Pancreas (tissue), 10 donors: Measurements from ENCODE around the gene SUN1. TPM values are rescaled to one million over a fixed set of nuclear protein-coding genes. Genes with fewer than 3 reads are reported as not detected.

Experiments
- ATAC-seq, 4 donors: fragments of 200-7000 bp; cut with Tn5 transposase; one replicate each; pipeline versions ENCODE4 v1.8.0 to v1.9.1; 2020; ENCODE audit warnings: mild to moderate bottlenecking in 4 of 4, moderate library complexity in 4 of 4
- DNase-seq, 6 donors: peaks; one replicate each; pipeline ENCODE4 v3.0.0-alpha.2; 2020
- FAIRE-seq: peaks from 2 replicates; lab custom pipeline; 2012; peaks lifted over from hg19 to GRCh38; lab: Jason Lieb, UNC
- H3K27ac ChIP-seq, 4 donors: fragments of 200-600 bp; sonication (generic); 1 replicate in 3 of 4; 2 replicates in 1 of 4; pipeline versions ENCODE4 v1.5.0 to v1.8.0; 2020
- H3K27me3 ChIP-seq, 4 donors: fragments of 200-600 bp; one replicate each; pipeline ENCODE4 v1.8.0; 2021
- H3K36me3 ChIP-seq, 3 donors: fragments of 200-600 bp; sonication (generic) in 1 of 3; one replicate each; pipeline versions ENCODE4 v1.5.0 to v1.8.0; 2020 to 2021
- H3K4me1 ChIP-seq, 3 donors: fragments of 200-600 bp; one replicate each; pipeline ENCODE4 v1.8.0; 2021
- H3K4me3 ChIP-seq, 4 donors: fragments of 200-600 bp; sonication (generic) in 2 of 4; one replicate each; pipeline versions ENCODE4 v1.5.0 to v1.8.0; 2020 to 2021
- H3K9me3 ChIP-seq, 4 donors: fragments of 200-600 bp; one replicate each; pipeline ENCODE4 v1.8.0; 2021
- CTCF ChIP-seq, 4 donors: fragments of 200-600 bp; sonication (generic) in 3 of 4; IDR thresholded peaks; one replicate each; pipeline versions ENCODE4 v1.5.0 to v1.8.0; 2021; ENCODE audit warnings: antibody characterized with exemption in 4 of 4
- WGBS, 2 donors: extraction: QIAGEN DNeasy Blood & Tissue Kit; methylation state at CpG; one replicate each; pipeline ENCODE4 v1.1.7; 2013; 5-methylcytosine and 5-hydroxymethylcytosine counted together
- intact Hi-C, 3 donors: fragments of 100-400 bp; cut with DNase I; formaldehyde crosslinking; loops; one replicate each; pipeline versions ENCODE4 v1.11.1 to v1.14.2; 2022
- polyA plus RNA-seq, 2 donors: library from polyadenylated mRNA; stranded (reverse); fragments of 200-250 nt; gene quantifications; one replicate each; pipeline ENCODE4 v1.2.3, GENCODE V29; 2013
- total RNA-seq, 6 donors: library from RNA; stranded (reverse); fragmentation: NEBNext Ultra II Directional in 4 of 6; extraction: Animal tissue kit (Norgen Biotek cat#: 25700) in 4 of 6; gene quantifications; one replicate each; pipeline versions ENCODE4 v1.2.1 to v1.2.4, GENCODE V29; 2021 to 2023
- donor health status: healthy with polysubstance abuse.
- donor health status: DM: no; HTN: no; CAD: no; lungs with moderate emphysema.
- donor health status: DM: no; HTN: no; CAD: no.
- donor health status: control.
- donor health status: control.
- donor health status: Bipolar disorder and iron deficiency.
- donor health status: DM: yes; HTN: yes; CAD: no.
- donor health status: DM: no; HTN: no; CAD: no.
- donor health status: DM: no; HTN: no; CAD: no.
- donor health status: DM: yes; HTN: yes; CAD: no.

The SUN1 gene
- total and polyA plus RNA-seq, 8 donors = 42.6 to 93.2 (median 55.9) TPM

- DNase-seq = peak in 1 of 6 donors; percentile 21
- H3K4me1 ChIP-seq = peaks cover 14 to 32% (median 26%) of the 10 kb centered on the region in 3 donors
- intact Hi-C loops = no loop called here
- no peak for ATAC-seq
- H3K9me3 ChIP-seq = no peaks in the 10 kb centered on the region
- peaks cover 0 to 15% (median 2%) of the 10 kb centered on the region in 3 donors for H3K36me3 ChIP-seq
- no peaks in the 10 kb centered on the region for H3K27me3 ChIP-seq
- FAIRE-seq = no peak
- H3K4me3 ChIP-seq = no peak overlapping the region
- WGBS, 2 donors = 52 to 54% methylated on average over 7 of the region's 7 CpGs
- no peak for TF ChIP-seq CTCF (IDR thresholded peaks at IDR 0.05)
- peak overlapping the region in 2 of 4 donors; percentile 85 to 88 for H3K27ac ChIP-seq
Observed at GRCh38 chr7:875051-875450, 42.8 kb downstream of the SUN1 start.

DNA sequence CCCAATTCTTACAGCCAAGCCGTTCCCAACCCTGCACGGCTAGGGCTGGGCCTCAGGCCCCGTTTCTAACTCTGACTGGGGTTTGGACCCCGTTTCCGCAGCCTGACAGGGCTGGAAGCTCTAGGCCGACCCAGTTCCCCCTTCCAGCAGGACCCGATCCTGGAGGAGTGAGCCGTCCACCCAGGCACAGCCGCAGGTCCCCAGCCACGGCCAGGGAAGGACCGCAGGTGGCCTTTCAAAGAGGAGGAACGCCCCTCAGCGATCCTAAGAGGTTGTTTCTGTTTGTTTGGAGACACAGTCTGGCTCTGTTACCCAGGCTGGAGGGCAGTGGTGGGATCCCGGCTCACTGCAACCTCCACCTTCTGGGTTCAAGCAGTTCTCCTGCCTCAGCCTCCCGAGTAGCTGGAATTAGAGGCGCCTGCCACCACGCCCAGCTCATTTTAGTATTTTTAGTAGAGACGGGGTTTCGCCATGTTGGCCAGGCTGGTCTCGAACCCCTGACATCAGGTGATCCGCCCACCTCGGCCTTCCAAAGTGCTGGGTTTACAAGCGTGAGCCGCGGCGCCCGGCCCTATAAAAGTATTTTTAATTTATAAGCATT lies 43.3 kb downstream of the SUN1 start:
- FAIRE-seq = no peak
- peak overlapping the region in 3 of 4 donors; percentile 27 to 48 (median 29) for H3K4me3 ChIP-seq
- no peaks in the 10 kb centered on the region for H3K27me3 ChIP-seq
- intact Hi-C loops = no loop called here
- DNase-seq = peak in 5 of 6 donors; percentile 38 to 84 (median 58)
- peaks cover 19 to 37% (median 29%) of the 10 kb centered on the region in 3 donors for H3K4me1 ChIP-seq
- ATAC-seq = no peak
- H3K9me3 ChIP-seq = no peaks in the 10 kb centered on the region
- H3K36me3 ChIP-seq = peaks cover 0 to 10% (median 2%) of the 10 kb centered on the region in 3 donors
- H3K27ac ChIP-seq = peak overlapping the region; percentile 51 to 88 (median 83)
- WGBS, 2 donors = 52 to 54% methylated on average over 27 of the region's 27 CpGs
- TF ChIP-seq CTCF (IDR thresholded peaks at IDR 0.05) = no peak

DNA sequence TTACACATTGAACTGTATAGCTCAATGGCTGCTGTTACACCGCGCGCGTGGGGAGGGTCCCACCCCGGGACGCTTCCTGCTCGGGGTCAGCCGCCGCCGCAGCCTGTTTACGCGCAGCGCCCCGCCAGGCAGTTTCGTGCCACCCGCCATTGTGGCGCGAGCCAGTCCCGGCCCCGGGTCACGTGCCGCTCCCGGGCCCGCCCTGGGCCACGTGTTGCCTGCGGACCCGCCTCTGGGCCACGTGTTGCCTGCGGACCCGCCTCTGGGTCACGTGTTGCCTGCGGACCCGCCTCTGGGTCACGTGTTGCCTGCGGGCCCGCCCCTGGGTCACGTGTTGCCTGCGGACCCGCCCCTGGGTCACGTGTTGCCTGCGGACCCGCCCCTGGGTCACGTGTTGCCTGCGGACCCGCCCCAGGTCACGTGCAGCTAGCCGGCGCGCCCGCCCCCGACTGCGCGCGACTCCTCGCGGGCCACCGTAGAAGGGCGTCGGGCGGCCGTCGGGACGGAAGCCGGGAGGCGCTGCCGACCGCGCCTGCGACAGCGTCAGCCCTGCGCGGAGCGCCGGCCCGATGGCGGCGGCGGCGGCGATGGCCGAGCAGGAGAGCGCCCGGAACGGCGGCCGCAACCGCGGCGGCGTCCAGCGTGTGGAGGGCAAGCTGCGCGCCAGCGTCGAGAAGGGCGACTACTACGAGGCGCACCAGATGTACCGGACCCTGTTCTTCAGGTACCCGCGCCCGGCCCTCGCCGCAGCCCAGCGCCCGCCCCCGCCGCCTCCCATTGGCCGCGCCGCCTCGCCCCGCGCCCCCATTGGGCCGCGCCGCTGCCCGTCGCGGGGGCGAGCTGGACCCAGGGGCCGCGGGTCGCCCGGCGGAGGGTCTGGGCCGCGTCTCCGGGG lies 44.0 kb downstream of the SUN1 start, which contains the start of gene GET4:
Gene GET4 (plus strand): TSS at position 478 of the 895 bp plus-strand sequence. CDS start 92 bp downstream, at position 570.
- H3K27me3 ChIP-seq = no peaks in the 10 kb centered on the region
- peaks cover 19 to 39% (median 29%) of the 10 kb centered on the region in 3 donors for H3K4me1 ChIP-seq
- ATAC-seq = peak; percentile 68 to 81 (median 80)
- intact Hi-C loops = no loop called here
- WGBS, 2 donors = 0 to 1% methylated on average over 57 to 129 of the region's 129 CpGs
- peak within 1 kb of the TSS; percentile 71 to 82 (median 78) for H3K4me3 ChIP-seq
- DNase-seq = peak; percentile 96 to 100 (median 99)
- peak within 1 kb of the TSS; percentile 80 to 88 (median 83) for H3K27ac ChIP-seq
- TF ChIP-seq CTCF (IDR thresholded peaks at IDR 0.05) = no peak
- no peak for FAIRE-seq
- H3K9me3 ChIP-seq = no peaks in the 10 kb centered on the region
- peaks cover 0 to 9% (median 2%) of the 10 kb centered on the region in 3 donors for H3K36me3 ChIP-seq

DNA sequence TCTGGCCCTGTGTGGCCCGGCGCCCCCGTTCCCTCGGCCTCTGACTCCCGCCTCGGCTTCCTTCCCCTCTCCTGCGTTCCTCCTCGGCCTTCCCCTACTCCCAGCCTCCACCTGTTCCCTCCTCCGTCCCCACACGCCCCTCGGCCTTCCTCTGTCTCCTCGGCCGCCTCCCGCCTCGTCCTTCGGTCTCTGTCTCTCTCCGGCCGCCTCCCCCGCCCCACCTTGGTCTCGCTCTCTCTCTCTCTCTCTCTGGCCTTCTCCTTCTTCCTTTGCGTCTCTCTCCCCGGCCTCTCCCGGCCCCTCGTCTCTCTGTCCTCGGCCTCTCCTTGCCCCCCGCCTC lies 44.7 kb downstream of the SUN1 start:
- H3K36me3 ChIP-seq = peaks cover 0 to 7% (median 2%) of the 10 kb centered on the region in 3 donors
- no peaks in the 10 kb centered on the region for H3K9me3 ChIP-seq
- intact Hi-C loops = no loop called here
- H3K4me1 ChIP-seq = peaks cover 19 to 43% (median 29%) of the 10 kb centered on the region in 3 donors
- 0% methylated on average over 20 to 26 of the region's 26 CpGs for WGBS, 2 donors
- H3K27me3 ChIP-seq = no peaks in the 10 kb centered on the region
- no peak for TF ChIP-seq CTCF (IDR thresholded peaks at IDR 0.05)
- FAIRE-seq (no peak), DNase-seq (peak in 3 of 6 donors; percentile 58 to 86 (median 69)), ATAC-seq (peak; percentile 3 to 14 (median 8))
- peak overlapping the region; percentile 71 to 82 (median 78) for H3K4me3 ChIP-seq
- H3K27ac ChIP-seq = peak overlapping the region; percentile 73 to 80 (median 80)
